ENCODE results near the gene HSP90B1. TPM values are rescaled to one million over a fixed set of nuclear protein-coding genes. Genes with fewer than 3 reads are reported as not detected.

Gene HSP90B1
- total and polyA plus RNA-seq, 2 of the 13 experiments (the other 11 are each of a cell fraction or from before 2014, with no cell fraction given): 800 to 954 TPM

- TF ChIP-seq, protein P1, sequence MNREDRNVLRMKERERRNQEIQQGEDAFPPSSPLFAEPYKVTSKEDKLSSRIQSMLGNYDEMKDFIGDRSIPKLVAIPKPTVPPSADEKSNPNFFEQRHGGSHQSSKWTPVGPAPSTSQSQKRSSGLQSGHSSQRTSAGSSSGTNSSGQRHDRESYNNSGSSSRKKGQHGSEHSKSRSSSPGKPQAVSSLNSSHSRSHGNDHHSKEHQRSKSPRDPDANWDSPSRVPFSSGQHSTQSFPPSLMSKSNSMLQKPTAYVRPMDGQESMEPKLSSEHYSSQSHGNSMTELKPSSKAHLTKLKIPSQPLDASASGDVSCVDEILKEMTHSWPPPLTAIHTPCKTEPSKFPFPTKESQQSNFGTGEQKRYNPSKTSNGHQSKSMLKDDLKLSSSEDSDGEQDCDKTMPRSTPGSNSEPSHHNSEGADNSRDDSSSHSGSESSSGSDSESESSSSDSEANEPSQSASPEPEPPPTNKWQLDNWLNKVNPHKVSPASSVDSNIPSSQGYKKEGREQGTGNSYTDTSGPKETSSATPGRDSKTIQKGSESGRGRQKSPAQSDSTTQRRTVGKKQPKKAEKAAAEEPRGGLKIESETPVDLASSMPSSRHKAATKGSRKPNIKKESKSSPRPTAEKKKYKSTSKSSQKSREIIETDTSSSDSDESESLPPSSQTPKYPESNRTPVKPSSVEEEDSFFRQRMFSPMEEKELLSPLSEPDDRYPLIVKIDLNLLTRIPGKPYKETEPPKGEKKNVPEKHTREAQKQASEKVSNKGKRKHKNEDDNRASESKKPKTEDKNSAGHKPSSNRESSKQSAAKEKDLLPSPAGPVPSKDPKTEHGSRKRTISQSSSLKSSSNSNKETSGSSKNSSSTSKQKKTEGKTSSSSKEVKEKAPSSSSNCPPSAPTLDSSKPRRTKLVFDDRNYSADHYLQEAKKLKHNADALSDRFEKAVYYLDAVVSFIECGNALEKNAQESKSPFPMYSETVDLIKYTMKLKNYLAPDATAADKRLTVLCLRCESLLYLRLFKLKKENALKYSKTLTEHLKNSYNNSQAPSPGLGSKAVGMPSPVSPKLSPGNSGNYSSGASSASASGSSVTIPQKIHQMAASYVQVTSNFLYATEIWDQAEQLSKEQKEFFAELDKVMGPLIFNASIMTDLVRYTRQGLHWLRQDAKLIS (CRISPR knock-in tag; IDR thresholded peaks at IDR 0.05): peak; percentile 33; the same call in 1 of the 2 replicates
- TF ChIP-seq EEA1 (CRISPR knock-in tag; IDR thresholded peaks at IDR 0.05; ENCODE audit: borderline replicate concordance): no peak
- peak in 1 of 2 experiments; percentile 13; a peak in 1 of 4 replicates for TF ChIP-seq REST (IDR thresholded peaks at IDR 0.05; ENCODE audit: borderline replicate concordance in 1 of 2, low read depth in 1 of 2, low read length in 2 of 2)
- TF ChIP-seq GZF1 (CRISPR knock-in tag; IDR thresholded peaks at IDR 0.05): no peak
- TF ChIP-seq ATF5 (CRISPR knock-in tag; IDR thresholded peaks at IDR 0.05; ENCODE audit: low read depth): no peak
- TF ChIP-seq GATAD1 (CRISPR knock-in tag; IDR thresholded peaks at IDR 0.05): peak; percentile 97
- TF ChIP-seq RFX3 (CRISPR knock-in tag; IDR thresholded peaks at IDR 0.05): no peak; the same call in 1 of the 2 replicates
- TF ChIP-seq CERS6 (CRISPR knock-in tag; IDR thresholded peaks at IDR 0.05): no peak
- TF ChIP-seq MEIS2 (CRISPR knock-in tag; IDR thresholded peaks at IDR 0.05): peak; percentile 71; the same call in 1 of the 2 replicates
- no peak for TF ChIP-seq ATRX (CRISPR knock-in tag; IDR thresholded peaks at IDR 0.05; ENCODE audit: borderline replicate concordance)
- TF ChIP-seq DPF2 (CRISPR knock-in tag; IDR thresholded peaks at IDR 0.05; ENCODE audit: borderline replicate concordance, low read depth): no peak
- TF ChIP-seq, protein P2, sequence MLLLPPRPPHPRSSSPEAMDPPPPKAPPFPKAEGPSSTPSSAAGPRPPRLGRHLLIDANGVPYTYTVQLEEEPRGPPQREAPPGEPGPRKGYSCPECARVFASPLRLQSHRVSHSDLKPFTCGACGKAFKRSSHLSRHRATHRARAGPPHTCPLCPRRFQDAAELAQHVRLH (CRISPR knock-in tag; IDR thresholded peaks at IDR 0.05; ENCODE audit: borderline replicate concordance, low read depth): peak; percentile 67
- TF ChIP-seq HDAC2 (CRISPR knock-in tag; IDR thresholded peaks at IDR 0.05): peak; percentile 72
- TF ChIP-seq ZNF563 (CRISPR knock-in tag; IDR thresholded peaks at IDR 0.05): peak; percentile 54; the same call in 1 of the 2 replicates
- TF ChIP-seq NFATC3 (CRISPR knock-in tag; IDR thresholded peaks at IDR 0.05): peak; percentile 86; the same call in 1 of the 2 replicates
- peak; percentile 56; the same call in 1 of the 2 replicates for TF ChIP-seq FOXA3 (CRISPR knock-in tag; IDR thresholded peaks at IDR 0.05)
- peak; percentile 26; the same call in 1 of the 2 replicates for TF ChIP-seq RARA (CRISPR knock-in tag; IDR thresholded peaks at IDR 0.05)
- TF ChIP-seq MYNN (CRISPR knock-in tag; IDR thresholded peaks at IDR 0.05; ENCODE audit: low read depth): no peak
- no peak; the same call in none of the 2 replicates for TF ChIP-seq ZFP1 (CRISPR knock-in tag; IDR thresholded peaks at IDR 0.05)
- TF ChIP-seq ZNF792 (CRISPR knock-in tag; IDR thresholded peaks at IDR 0.05): peak; percentile 55; the same call in 1 of the 2 replicates
Observed at GRCh38 chr12:103965590-103966504, 35.6 kb downstream of the HSP90B1 start, which contains the start of gene TDG (continued).
